A673 (cell line): ENCODE measurements around the gene ABI2. TPM values are rescaled to one million over a fixed set of nuclear protein-coding genes. Genes with fewer than 3 reads are reported as not detected.

ENCODE experiments used
- BruUV-seq: library from RNA; stranded (reverse); fragments of 400-500 nt; replicated peaks from 2 replicates; lab custom pipeline; 2021; lab: Mats Ljungman, UMichigan
- CTCF ChIA-PET: fragments of 300-600 bp; sonication (Branson Sonifier 250); formaldehyde crosslinking; loops from one replicate; lab custom pipeline; 2022; ENCODE audit warnings: antibody characterized with exemption; lab: Charles Lee
- POLR2A ChIA-PET: fragments of 300-600 bp; sonication (Branson Sonifier 250); formaldehyde crosslinking; loops from one replicate; lab custom pipeline; 2022; ENCODE audit warnings: antibody characterized with exemption; ENCODE audit not compliant: low non-redundant PET; lab: Charles Lee
- DNase-seq: peaks from one replicate; pipeline ENCODE4 v3.0.0-alpha.2; 2015; ENCODE audit warnings: low spot score
- H3K27ac ChIP-seq: fragments of 200-600 bp; sonication (generic); 2 replicates; pipeline ENCODE4 v1.5.1; 2016; ENCODE audit warnings: mixed run types, low read depth, mild to moderate bottlenecking, mixed read lengths, antibody characterized with exemption, low read length; ENCODE audit not compliant: poor library complexity, severe bottlenecking
- H3K27me3 ChIP-seq: fragments of 200-600 bp; sonication (generic); replicated peaks from 2 replicates; pipeline ENCODE4 v1.6.1; 2017; ENCODE audit warnings: mixed run types, low read depth, mild to moderate bottlenecking, mixed read lengths, antibody characterized with exemption, low read length; ENCODE audit not compliant: insufficient read depth, poor library complexity
- H3K36me3 ChIP-seq: fragments of 200-600 bp; sonication (generic); 2 replicates; pipeline ENCODE4 v1.6.1; 2016; ENCODE audit warnings: mixed run types, mild to moderate bottlenecking, mixed read lengths, antibody characterized with exemption, low read length; ENCODE audit not compliant: insufficient read depth, poor library complexity, severe bottlenecking
- H3K4me1 ChIP-seq: fragments of 200-600 bp; sonication (generic); 2 replicates; pipeline ENCODE4 v1.6.1; 2017; ENCODE audit warnings: mixed run types, mild to moderate bottlenecking, mixed read lengths, antibody characterized with exemption, low read length; ENCODE audit not compliant: insufficient read depth, poor library complexity, severe bottlenecking
- H3K4me3 ChIP-seq: fragments of 200-600 bp; sonication (generic); 2 replicates; pipeline ENCODE4 v1.5.1; 2016; ENCODE audit warnings: low read depth, mixed run types, mild to moderate bottlenecking, mixed read lengths, low read length; ENCODE audit not compliant: poor library complexity, severe bottlenecking
- H3K9me3 ChIP-seq: fragments of 200-600 bp; sonication (generic); 2 replicates; pipeline ENCODE4 v1.6.1; 2016; ENCODE audit warnings: mixed run types, low read depth, mild to moderate bottlenecking, mixed read lengths, antibody characterized with exemption, low read length; ENCODE audit not compliant: poor library complexity, severe bottlenecking
- EZH2 ChIP-seq: fragments of 200-600 bp; sonication (generic); IDR thresholded peaks from 2 replicates; pipeline ENCODE4 v1.6.1; 2017; ENCODE audit warnings: borderline replicate concordance, low read depth, mild to moderate bottlenecking, mixed read lengths, antibody characterized with exemption, low read length; ENCODE audit not compliant: poor library complexity, severe bottlenecking
- intact Hi-C: fragments of 100-400 bp; cut with micrococcal nuclease; formaldehyde crosslinking; loops from one replicate; pipeline ENCODE4 v1.10.0; 2022; ENCODE audit not compliant: unreplicated experiment
- total RNA-seq: library from RNA; stranded (reverse); gene quantifications from 2 replicates; pipeline ENCODE4 v1.2.3, GENCODE V29; 2021
- TF ChIP-seq, protein P1 (sequence below): fragments of 300-800, 200-600 bp; sonication (generic); conservative IDR thresholded peaks from 2 replicates; pipeline ENCODE4 v1.5.1; 2017; ENCODE audit warnings: low read depth, mild to moderate bottlenecking, antibody characterized with exemption, low read length, moderate library complexity, mixed read lengths

ABI2 gene
- total RNA-seq, 1 experiment from 2014 or later = 134 TPM

DNA sequence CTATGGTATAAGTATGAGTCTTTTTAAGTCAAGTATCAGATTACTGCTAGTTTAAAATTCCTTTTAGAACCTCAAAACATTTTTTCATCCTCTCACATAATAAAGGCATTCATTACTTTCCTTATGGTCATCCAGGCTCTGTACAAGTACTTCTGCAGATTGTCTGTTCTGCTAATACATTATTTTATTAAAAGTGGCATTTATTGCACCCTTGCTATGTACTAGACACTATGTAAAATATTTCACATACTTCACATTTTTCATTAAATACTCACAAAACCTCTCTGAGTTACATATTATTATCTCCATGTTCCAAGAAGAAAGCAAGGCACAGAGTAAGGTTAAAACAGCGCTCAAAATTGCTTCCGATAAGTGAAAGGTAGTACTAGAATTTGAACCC lies 122.8 kb downstream of the ABI2 start:
- TF ChIP-seq EZH2 = no peak
- TF ChIP-seq, protein P1, sequence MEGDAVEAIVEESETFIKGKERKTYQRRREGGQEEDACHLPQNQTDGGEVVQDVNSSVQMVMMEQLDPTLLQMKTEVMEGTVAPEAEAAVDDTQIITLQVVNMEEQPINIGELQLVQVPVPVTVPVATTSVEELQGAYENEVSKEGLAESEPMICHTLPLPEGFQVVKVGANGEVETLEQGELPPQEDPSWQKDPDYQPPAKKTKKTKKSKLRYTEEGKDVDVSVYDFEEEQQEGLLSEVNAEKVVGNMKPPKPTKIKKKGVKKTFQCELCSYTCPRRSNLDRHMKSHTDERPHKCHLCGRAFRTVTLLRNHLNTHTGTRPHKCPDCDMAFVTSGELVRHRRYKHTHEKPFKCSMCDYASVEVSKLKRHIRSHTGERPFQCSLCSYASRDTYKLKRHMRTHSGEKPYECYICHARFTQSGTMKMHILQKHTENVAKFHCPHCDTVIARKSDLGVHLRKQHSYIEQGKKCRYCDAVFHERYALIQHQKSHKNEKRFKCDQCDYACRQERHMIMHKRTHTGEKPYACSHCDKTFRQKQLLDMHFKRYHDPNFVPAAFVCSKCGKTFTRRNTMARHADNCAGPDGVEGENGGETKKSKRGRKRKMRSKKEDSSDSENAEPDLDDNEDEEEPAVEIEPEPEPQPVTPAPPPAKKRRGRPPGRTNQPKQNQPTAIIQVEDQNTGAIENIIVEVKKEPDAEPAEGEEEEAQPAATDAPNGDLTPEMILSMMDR = no peak
- POLR2A ChIA-PET = no interaction called here

DNA sequence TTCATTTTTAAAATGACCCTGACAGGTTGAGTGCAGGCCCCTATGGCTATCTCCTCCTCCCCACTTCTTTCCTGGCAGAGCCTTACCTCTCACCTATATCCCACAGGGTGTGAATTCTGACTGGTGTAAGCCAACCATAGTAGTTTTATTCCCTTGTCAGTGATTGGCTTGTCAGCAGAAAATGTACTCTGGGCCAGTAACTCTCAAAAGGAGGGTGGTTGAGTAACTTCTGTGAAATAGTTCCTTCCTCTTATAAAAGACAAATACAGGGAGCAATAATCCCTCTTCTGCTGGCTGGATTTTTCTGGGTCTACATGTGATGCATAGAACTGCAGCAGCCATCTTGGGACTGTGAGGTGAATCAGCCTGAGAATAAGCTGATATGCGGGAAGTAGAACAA lies 123.5 kb downstream of the ABI2 start:
- ChIA-PET POLR2A (no interaction called here), CTCF (no interaction called here)
- no peak for DNase-seq
- intact Hi-C loops = loop anchor here (5.0 to 10.0 kb wide), 2 partner anchors 453 to 879 kb away; no protein-coding TSS in a partner anchor
- Histone ChIP-seq H3K4me3 (no peak overlapping the region), H3K27me3 (no peaks in the 10 kb centered on the region), H3K27ac (no peak overlapping the region), H3K36me3 (peaks cover 15% of the 10 kb centered on the region), H3K4me1 (no peaks in the 10 kb centered on the region), H3K9me3 (no peaks in the 10 kb centered on the region)
- no TSS peak for BruUV-seq
- no peak for TF ChIP-seq EZH2
- TF ChIP-seq, protein P1 = no peak

More for the DNA sequence above, 122.8 kb downstream of the ABI2 start:
- no TSS peak for BruUV-seq
- H3K36me3 ChIP-seq = peaks cover 21% of the 10 kb centered on the region
- CTCF ChIA-PET = no interaction called here
- H3K27me3 ChIP-seq = no peaks in the 10 kb centered on the region
- H3K4me1 ChIP-seq = no peaks in the 10 kb centered on the region
- no peak overlapping the region for H3K4me3 ChIP-seq
- no peak for DNase-seq
- H3K9me3 ChIP-seq = no peaks in the 10 kb centered on the region
- intact Hi-C loops = loop anchor here (5.0 to 10.0 kb wide), 2 partner anchors 454 to 879 kb away; no protein-coding TSS in a partner anchor
- H3K27ac ChIP-seq = no peak overlapping the region

DNA sequence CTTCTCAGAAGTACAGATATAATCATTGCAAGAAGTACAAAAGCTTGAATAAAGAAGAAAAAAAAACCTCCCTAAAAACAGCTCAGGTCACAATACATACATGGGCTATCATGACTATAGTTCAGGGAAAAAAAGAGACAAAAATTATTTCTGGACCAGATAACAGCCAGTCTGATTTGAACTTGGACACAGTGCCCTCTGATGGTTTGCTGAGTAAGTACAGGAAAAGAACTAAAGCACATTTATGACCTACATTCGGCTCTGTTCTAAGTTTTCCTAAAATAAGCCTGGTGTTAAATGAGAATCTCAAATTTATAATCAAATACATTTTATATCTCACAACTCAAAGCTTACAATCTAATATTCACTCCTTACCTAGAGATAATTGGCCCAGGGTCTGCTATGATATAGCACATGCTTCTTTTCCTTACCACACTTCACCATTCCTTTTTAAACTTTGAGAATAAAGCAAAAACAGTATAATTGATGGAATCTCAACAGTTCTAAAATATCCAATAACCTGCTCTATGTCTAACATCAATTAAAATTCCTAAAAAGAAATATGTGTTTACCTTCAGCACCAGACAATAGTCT lies 125.8 kb downstream of the ABI2 start:
- no TSS peak for BruUV-seq
- Histone ChIP-seq H3K36me3 (peaks cover 6% of the 10 kb centered on the region), H3K4me1 (no peaks in the 10 kb centered on the region), H3K27ac (no peak overlapping the region), H3K27me3 (no peaks in the 10 kb centered on the region), H3K9me3 (no peaks in the 10 kb centered on the region), H3K4me3 (no peak overlapping the region)
- ChIA-PET CTCF (interaction anchor here (1.0 kb wide), 1 partner anchor 303 kb away, joined by 3 read pairs; no protein-coding TSS in a partner anchor), POLR2A (no interaction called here)
- TF ChIP-seq EZH2 = no peak
- TF ChIP-seq, protein P1 = peak; percentile 76
- intact Hi-C loops = loop anchor here (1.0 to 10.0 kb wide), 4 partner anchors 215 to 882 kb away; partner anchors contain the start of gene CYP20A1
- DNase-seq = peak; percentile 65
